ENCODE measurements around the gene TBC1D5.

TBC1D5 gene

DNA sequence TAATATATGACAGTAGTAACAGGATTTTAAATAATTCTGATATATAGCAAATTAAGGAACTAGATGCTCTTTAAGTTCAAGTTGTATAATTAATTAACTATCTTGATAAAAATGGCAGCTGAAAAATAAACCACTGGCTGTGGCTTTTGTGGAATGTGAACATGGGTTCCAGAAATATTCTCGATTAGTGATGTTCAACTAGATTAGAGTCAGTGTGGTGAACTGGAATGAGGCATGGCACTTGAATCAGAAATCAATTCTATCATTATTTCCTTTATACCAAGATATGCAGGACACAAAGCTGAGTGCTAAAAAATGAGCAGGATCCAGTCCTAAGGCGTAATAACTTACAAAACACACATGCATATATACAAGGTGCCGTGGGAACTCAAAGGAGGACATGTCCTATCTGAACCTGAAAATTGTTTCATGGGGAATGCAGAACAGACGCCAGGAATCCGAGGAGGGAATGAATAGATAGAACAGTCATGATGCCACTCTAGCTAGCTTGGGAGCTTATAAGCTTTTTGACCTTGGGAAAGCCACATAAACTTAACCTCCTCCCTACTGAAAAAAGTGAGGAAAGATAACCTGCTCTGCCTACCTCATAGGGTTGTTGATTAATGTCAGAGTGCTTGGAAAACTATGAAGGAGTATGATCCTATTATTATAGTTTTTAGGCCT is 455.3 kb downstream of the TBC1D5 start:
- DNase-seq = no peak

DNA sequence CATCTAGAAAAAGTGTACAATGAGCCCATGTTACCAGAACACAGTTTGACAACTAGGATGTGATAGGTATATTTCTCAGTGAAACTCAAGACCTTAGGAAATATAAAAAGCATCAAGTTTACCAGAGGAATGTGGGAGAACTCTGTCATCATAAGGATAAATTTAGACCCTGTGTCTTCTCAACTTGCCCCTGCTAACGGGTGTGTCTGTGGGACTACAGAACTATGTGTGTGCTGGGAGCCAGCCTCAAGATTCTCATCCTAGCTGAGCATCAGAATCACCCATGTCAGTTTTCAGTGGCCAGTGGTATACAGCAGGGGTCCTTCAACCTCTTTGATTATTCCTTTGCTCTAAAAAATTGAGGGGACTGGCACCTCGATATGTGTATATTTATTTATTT is 464.4 kb downstream of the TBC1D5 start:
- DNase-seq = no peak

DNA sequence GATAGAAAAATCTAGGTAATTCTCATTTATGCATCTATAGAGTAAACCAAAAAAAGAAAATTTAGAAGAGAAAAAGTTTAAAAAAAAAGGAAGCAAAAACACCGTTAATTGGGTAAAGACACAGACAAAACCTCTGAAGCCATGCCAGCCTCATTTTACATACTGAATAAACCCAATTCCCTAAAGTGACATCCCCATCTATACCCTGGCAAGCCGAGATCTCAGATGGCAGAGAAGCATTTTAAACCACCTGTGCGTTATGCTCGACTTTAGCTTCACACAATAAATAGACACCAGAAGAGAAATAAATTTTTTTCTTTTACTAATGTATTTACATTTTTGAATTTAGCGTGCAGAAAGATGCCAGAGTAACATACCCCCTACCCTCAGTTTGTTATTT is 475.6 kb downstream of the TBC1D5 start:
- DNase-seq = no peak

GRCh38 chr3:17261627-17262369 is 480.6 kb downstream of the TBC1D5 start:
- DNase-seq = no peak

DNA sequence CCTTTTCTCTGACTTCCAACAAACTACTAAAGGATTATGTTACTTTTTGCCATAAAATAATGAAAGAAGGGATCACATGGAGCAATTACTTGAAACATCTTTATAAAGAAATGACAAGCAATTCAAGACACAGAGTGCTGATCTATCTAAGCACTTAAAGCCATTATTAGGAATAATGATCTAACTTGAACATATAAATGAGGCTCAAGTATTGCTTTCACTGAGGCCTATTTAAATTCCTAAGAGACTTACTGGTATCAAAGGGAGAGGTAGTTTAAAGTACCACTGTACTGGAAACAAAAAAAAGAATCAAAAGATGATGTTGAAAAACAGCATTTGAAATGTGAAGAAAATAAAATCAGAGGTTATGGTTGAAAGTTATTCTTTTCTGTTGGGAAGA is 482.2 kb downstream of the TBC1D5 start:
- DNase-seq = no peak

GRCh38 chr3:17259685-17260084 is 482.7 kb downstream of the TBC1D5 start:
- DNase-seq = no peak

- peak; percentile 4 for DNase-seq
Measured at GRCh38 chr3:17258823-17259436, 483.5 kb downstream of the TBC1D5 start.

- DNase-seq = no peak
Measured at GRCh38 chr3:17257269-17257668, 485.2 kb downstream of the TBC1D5 start.

- no peak for DNase-seq
Measured at GRCh38 chr3:17243621-17244020, 498.8 kb downstream of the TBC1D5 start.

DNA sequence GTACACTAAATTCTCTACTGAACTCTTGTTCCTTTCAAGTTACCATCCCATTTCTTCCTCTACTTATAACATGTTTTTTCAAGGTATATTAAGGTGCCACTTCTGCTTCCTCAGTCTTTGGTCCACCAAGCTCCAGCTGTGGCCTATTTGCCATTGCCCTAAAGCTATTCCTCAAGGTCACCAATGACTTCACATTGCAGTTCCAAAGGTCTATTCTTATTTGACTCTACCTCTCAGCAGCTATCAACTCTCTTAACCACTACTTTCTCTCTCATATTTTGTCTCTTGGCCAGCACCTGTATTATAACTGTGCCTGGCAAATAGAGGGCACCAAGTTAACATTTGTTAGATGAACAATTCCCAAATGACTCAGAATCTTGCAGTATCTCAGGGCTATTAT is 503.0 kb downstream of the TBC1D5 start:
- DNase-seq = no peak

GRCh38 chr3:17238023-17238422 is 504.4 kb downstream of the TBC1D5 start:
- no peak for DNase-seq

DNA sequence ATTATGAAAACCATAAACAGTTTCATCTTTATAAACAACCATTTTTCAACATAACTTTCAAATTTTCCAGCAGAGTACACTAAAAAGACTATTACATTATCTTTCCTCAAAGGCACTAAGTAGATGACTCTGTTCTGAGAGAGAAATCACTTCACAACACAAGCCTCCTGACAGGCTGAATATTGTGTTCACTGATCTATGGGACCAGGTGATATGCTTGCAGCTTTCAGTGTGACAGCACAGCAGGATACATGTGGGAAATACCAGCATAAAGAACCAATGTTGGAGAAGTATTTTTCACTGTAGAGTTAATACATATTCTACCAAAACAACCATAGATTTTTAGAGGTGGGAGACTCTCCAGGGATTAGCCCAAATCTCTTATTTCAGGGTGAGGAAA is 507.1 kb downstream of the TBC1D5 start:
- no peak for DNase-seq

GRCh38 chr3:17234382-17234781 is 508.0 kb downstream of the TBC1D5 start:
- DNase-seq = no peak

GRCh38 chr3:17233398-17233800 is 509.0 kb downstream of the TBC1D5 start:
- DNase-seq = peak; percentile 26

GRCh38 chr3:17232442-17232841 is 510.0 kb downstream of the TBC1D5 start:
- no peak for DNase-seq

DNA sequence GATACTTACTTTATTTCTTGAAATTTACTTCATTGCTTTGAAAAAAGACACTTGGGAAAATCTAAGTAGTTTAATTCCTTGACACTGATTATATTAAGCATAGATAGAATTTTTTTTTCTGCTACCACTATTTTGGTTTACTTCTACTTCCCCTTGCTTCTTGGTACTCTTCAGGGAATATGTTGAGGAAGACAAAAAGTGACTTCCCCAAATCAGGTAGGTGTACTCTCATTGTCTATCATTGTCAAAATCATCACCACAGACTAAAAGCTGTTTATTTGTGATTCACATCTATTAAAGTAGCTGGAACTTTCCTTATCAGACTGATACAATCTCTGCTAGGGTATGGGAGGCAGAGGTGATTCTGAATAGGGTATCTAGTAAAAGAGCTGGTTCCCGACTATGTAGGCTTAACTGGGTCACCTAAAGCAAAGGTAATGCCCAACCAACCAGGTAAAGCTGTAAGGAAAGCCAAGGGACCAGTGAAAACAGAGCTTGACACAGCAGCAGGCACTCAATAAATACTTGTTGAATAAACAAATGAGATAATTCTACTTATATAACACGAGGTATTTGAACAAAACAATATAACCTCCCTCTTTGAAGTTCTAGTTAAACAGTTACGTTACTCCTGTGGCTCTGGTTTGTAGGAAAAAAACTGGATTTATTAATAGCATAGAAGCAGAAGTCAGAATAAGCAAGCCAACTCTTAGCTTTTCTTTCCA is 510.7 kb downstream of the TBC1D5 start:
- DNase-seq = no peak

- no peak for DNase-seq
Measured at GRCh38 chr3:17227472-17227871, 515.0 kb downstream of the TBC1D5 start.

GRCh38 chr3:17221529-17221928 is 520.9 kb downstream of the TBC1D5 start:
- DNase-seq = no peak

- DNase-seq = no peak
Measured at GRCh38 chr3:17219593-17219992, 522.8 kb downstream of the TBC1D5 start.

- no peak for DNase-seq
Measured at GRCh38 chr3:17218587-17218986, 523.8 kb downstream of the TBC1D5 start.

GRCh38 chr3:17217588-17217987 is 524.8 kb downstream of the TBC1D5 start:
- DNase-seq = no peak

DNA sequence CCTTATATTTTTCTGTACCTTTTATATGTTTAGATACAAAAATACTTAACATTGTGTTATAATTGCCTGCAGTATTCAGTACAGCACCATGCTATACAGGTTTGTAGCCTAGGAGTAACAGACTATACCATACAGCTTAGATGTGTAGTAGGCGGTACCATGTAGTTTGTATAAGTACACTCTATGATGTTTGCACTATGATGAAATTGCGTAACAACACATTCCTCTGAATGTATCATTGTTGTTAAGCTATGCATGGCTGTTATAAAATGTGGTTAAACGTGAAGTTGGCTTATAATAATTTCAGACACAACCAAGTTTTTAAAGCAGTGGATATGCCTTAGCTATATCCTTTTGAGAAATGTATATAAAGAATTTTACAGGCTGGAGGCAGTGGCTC is 529.3 kb downstream of the TBC1D5 start:
- no peak for DNase-seq

- no peak for DNase-seq
Measured at GRCh38 chr3:17207979-17208378, 534.5 kb downstream of the TBC1D5 start.
